GM18951 (cell line): ENCODE measurements around the gene PLA2R1.

Experiments
- POLR2A ChIP-seq: IDR thresholded peaks from 4 replicates; pipeline ENCODE4 v1.6.1; 2011; ENCODE audit warnings: mild to moderate bottlenecking; ENCODE audit not compliant: insufficient read length, insufficient read depth; ENCODE audit errors: extremely low read depth
- in situ Hi-C: fragments of 300-500 bp; cut with MboI; formaldehyde crosslinking; loops from one replicate; pipeline ENCODE4 v1.12.0; 2022; ENCODE audit warnings: low sequenced_read_pairs, mixed read lengths, inconsistent platforms; ENCODE audit not compliant: unreplicated experiment

Gene PLA2R1

GRCh38 chr2:160085662-160086061, 23.2 kb upstream of the PLA2R1 start:
- in situ Hi-C loops, result no loop called here
- TF ChIP-seq POLR2A, result no peak

DNA sequence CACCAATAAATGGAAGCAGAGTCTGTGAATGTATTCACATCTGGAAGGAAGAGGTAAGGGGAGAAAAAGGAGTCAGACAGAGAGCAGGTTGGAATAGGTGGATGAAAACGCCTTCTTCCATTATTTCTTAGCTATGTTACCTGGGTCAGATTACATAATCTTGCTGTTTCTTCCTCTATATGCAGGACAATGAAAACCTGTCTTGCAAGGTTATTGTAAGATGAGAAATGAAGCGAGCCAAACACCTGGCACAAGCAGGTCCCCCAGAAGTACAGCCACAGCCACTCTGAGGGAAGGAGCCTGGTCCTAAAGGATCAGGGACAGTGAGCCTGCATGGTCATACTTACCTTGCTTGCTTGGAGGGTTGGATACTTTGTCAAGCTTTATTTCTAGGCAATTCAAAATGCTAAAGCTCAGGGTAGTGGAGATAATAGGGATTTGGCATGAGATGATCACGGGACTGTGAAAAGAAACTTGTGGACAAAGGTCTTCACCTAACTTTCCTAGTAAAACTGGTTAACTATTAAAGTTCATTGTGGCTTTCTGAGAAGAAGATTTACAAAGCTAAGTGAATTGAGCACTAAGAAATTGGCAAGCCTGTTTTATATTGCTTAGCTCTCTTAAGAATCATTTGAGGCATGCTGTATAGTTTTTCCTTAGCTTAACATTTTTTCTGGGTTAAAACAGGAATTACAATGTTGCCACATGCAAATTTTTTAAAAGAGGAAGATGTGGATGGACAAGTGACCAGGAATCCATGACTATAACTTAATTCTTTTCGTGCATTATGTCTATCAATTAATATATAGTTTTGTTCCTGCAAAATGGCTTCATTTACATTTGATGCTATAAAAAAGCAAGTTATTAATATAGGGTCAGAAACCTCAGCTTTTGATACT, 15.7 kb upstream of the PLA2R1 start:
- no peak for TF ChIP-seq POLR2A
- in situ Hi-C loops, result no loop called here

GRCh38 chr2:160076914-160077313, 14.5 kb upstream of the PLA2R1 start:
- in situ Hi-C loops, result no loop called here

DNA sequence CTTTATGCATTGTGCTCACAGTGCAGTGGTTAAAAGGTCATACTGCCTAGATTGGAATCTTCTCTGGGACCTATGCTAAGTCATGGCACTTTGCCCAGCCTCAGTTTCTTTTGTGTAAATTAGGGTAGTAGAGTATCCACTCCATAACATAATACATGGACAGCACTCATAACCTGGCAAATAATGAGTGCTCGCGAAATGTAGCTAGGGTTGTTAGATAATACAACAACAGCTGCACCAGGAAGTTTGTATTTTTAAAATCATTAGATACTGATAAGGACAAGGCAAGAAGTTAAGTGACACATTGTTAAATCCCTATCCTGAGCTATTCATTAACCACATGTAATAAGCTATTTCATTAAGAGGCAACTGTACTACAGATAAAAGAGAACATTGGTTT, 13.8 kb upstream of the PLA2R1 start:
- in situ Hi-C loops, result no loop called here
- no peak for TF ChIP-seq POLR2A

More at GRCh38 chr2:160076914-160077313, 14.5 kb upstream of the PLA2R1 start:
- no peak for TF ChIP-seq POLR2A

DNA sequence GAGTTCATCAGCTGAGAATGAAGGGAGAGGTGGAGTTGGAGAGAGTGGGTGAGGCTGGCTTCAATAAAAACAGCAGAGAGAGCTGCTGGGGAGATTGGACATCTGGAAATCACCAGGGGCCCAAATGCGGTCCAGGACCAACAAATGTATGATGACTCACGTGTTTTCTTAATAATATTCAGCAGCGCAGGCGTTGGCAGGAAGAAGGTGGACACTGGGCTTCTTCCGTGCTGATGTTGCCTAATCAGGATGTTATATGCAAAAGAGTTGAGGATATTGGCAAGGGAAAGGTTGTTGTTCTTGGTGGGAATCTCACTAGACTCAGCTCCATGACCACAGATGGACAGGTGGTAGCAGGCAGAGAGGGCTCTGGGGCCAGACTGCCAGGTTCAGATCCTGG, 12.8 kb upstream of the PLA2R1 start:
- in situ Hi-C loops, result no loop called here
- TF ChIP-seq POLR2A, result no peak

DNA sequence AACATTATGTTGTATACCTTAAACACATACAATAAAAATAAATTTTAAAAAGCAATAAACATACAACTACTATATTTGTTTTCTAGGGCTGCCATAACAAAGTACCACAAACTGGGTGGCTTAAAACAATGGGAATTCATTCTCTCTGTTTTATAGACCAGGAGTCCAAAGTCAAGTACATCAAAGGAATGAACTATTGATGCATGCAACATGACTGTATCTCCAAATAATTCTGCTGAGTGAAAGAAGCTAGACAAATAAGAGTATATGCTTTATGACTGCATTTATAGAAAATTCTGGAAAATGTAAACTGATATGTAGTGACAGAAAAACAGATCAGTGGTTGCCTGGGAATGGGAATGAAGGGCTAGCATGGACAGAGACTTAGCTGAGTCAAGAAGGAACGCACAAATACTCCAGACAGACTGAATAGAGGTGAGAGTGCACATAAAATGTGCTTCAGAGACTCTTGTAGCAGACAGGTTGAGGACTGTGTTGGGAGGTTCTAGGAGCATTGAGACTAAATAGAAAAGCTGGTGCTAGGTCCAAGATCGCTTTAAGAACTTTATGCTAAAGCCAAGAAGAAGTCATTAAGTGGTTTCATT, 11.0 kb upstream of the PLA2R1 start:
- TF ChIP-seq POLR2A, result no peak
- in situ Hi-C loops, result no loop called here

DNA sequence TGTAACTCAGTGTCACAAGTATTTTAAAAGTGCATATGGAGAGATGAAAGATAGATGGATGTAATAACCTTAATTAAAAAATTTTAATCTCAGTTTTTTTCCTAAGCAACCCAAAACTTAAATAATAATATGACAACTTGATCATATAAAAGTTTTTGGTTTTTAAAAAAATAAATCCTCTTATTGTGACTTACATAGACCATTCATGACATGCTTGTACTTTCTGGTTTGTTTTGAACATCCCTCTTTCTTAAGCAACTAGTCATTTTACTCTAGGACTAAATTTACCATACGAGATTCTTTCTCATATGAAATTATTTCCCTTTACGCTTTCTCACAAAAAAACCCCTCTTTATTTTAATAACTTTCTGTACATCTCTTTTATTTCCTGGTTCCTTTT, 6.5 kb upstream of the PLA2R1 start:
- in situ Hi-C loops, result no loop called here
- no peak for TF ChIP-seq POLR2A

GRCh38 chr2:160064916-160065315, 2.5 kb upstream of the PLA2R1 start:
- in situ Hi-C loops, result no loop called here
- no peak for TF ChIP-seq POLR2A

DNA sequence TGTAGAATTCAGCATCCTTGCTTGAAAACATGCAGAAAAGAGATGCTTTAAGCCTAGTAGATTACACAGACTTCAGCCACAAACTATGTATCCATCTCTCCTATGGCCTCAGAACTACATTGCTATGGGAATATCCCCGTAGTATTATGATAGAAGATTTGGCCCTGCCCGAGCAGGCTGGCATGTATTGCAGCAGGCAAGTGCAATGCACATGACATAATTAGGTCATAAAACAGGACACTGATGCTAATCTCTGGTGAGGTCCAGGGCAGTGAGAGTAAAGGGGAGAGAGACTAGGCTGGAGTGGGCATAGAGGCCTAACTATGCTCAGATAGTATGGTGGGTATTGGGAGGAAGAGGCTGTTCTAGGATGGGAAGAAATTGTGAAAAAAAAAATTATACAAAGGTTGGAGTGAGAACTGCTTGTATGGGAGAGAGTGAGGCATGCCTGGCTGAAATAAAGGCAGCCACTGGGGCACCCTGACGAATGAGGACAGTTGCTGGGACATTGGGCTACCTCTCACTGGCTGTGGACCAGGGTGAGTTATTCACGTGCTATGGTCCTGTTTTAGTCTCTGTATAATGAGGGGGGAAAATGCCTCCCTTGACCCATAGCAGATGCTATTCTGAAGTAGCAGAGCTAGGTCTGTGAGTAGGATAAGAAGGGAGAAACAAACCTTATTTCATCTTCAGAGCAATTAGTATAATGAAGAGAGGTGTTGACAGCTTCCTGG, 1.6 kb upstream of the PLA2R1 start:
- no peak for TF ChIP-seq POLR2A

DNA sequence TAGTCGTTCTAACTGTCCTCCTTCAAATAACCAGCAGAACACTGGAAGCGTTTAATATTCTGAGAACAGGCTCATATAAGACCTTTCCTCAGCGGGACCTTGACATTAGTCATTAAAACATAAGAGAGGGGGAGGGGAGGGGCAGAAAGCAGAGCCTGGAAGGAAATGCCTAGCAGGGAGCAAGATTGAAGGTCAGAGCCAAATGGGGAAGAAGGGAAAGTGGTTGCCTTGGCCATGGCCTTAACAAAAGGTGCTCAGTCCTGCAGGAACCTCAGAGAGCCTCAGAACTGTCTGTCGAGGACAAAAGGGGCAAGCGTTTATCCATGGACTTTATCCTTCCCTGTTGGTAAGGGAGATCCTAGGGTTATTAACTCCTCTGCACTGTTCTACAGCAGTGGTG, 856 bp upstream of the PLA2R1 start:
- no peak for TF ChIP-seq POLR2A
- in situ Hi-C loops, result no loop called here

More for the DNA sequence above, 1.6 kb upstream of the PLA2R1 start:
- in situ Hi-C loops, result no loop called here

DNA sequence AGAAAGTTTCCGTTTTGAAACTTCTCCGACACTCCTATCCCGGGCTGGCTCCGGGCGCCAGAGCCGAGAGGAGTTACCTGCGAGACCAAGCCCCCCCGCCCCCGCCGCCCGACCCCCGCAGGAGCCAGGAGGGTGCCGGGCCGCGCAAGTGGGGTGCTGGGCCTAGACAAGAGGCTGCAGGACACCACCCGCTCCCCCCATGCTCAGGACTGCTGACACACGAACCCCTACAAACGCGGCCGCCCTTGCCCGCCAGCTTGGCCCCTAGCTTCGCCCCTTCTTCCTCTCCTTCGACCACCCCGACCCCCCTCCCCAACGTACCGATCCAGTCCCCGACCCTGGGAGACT, 497 bp downstream of the PLA2R1 start:
- in situ Hi-C loops, result no loop called here
- TF ChIP-seq POLR2A, result no peak

GRCh38 chr2:160061533-160061932, 882 bp downstream of the PLA2R1 start:
- in situ Hi-C loops, result no loop called here
- TF ChIP-seq POLR2A, result no peak

DNA sequence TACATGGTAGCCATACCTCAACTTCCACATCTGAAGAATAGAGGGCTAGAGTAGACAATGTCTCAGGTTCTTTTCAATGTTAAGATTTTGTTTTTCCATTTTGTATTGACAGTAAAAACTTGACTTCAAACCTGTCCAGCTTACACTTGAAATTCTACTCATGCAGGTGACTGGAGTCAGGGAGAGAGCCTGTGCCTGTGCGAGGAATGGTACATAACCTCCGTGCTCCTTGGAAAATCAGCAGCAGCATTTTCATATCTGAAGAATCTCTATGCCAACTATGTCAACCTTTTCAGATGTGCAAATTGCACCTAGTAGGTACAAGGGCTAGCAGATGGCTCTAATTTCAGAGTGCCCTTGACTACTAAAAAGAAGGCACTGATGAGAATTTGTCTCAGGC, 2.1 kb downstream of the PLA2R1 start:
- TF ChIP-seq POLR2A, result no peak
- in situ Hi-C loops, result no loop called here
